ENCODE results near the gene UBE2L3.
A peak's percentile ranks its signal among the peaks of the same experiment; 100 is the strongest.

- TF ChIP-seq CTCF (IDR thresholded peaks at IDR 0.05) (peak in 3 of 4 experiments; percentile 40 to 97 (median 80)), POLR2AphosphoS5 (IDR thresholded peaks at IDR 0.05) (peak; percentile 46)
These were observed 62.0 kb downstream of the UBE2L3 start, which contains the start of gene YDJC for GRCh38 chr22:21629255-21630149.

Data from gastroesophageal sphincter (tissue), 3 donors.